ENCODE measurements around the gene ABCA5. TPM values are rescaled to one million over a fixed set of nuclear protein-coding genes. Genes with fewer than 3 reads are reported as not detected.

Gene ABCA5
- total RNA-seq, 1 experiment from 2014 or later = 13.3 TPM

GRCh38 chr17:69239611-69240600 lies 87.0 kb downstream of the ABCA5 start:
- DNase-seq (ENCODE audit: low read depth, low spot score) (no peak), ATAC-seq (no peak)
- no peaks in the 10 kb centered on the region for H3K9me3 ChIP-seq (ENCODE audit: control insufficient read depth, insufficient read depth, low read depth, low read length)
- no peak overlapping the region for H3K4me3 ChIP-seq (ENCODE audit: low read depth in 2 of 2, low read length in 2 of 2)
- ChIA-PET CTCF (no interaction called here), POLR2A (no interaction called here)
- H3K36me3 ChIP-seq (ENCODE audit: control insufficient read depth, insufficient read depth, low read length) = no peaks in the 10 kb centered on the region
- in situ Hi-C loops (cut with HindIII; ENCODE audit: low pct_unique_long_range_greater_than_20kb, low sequenced_read_pairs) = no loop called here
- no peak overlapping the region for H3K27ac ChIP-seq (ENCODE audit: low read length)
- BruUV-seq (replicated peaks) = no TSS peak
- intact Hi-C loops (cut with micrococcal nuclease; ENCODE audit: unreplicated experiment) = loop anchor here (10.0 kb wide), 1 partner anchor 265 kb away; no protein-coding TSS in a partner anchor
- H3K4me1 ChIP-seq (ENCODE audit: control insufficient read depth, insufficient read depth, low read length) = no peaks in the 10 kb centered on the region
- TF ChIP-seq CTCF (IDR thresholded peaks at IDR 0.05) (no peak), SIN3A (IDR thresholded peaks at IDR 0.05; ENCODE audit: borderline replicate concordance, insufficient read depth, low read depth, low read length) (no peak), POLR2AphosphoS5 (IDR thresholded peaks at IDR 0.05; ENCODE audit: low read depth, low read length) (no peak), TCF7L2 (IDR thresholded peaks at IDR 0.05; ENCODE audit: low read depth, low read length) (no peak)
- TF ChIP-seq, protein P1, sequence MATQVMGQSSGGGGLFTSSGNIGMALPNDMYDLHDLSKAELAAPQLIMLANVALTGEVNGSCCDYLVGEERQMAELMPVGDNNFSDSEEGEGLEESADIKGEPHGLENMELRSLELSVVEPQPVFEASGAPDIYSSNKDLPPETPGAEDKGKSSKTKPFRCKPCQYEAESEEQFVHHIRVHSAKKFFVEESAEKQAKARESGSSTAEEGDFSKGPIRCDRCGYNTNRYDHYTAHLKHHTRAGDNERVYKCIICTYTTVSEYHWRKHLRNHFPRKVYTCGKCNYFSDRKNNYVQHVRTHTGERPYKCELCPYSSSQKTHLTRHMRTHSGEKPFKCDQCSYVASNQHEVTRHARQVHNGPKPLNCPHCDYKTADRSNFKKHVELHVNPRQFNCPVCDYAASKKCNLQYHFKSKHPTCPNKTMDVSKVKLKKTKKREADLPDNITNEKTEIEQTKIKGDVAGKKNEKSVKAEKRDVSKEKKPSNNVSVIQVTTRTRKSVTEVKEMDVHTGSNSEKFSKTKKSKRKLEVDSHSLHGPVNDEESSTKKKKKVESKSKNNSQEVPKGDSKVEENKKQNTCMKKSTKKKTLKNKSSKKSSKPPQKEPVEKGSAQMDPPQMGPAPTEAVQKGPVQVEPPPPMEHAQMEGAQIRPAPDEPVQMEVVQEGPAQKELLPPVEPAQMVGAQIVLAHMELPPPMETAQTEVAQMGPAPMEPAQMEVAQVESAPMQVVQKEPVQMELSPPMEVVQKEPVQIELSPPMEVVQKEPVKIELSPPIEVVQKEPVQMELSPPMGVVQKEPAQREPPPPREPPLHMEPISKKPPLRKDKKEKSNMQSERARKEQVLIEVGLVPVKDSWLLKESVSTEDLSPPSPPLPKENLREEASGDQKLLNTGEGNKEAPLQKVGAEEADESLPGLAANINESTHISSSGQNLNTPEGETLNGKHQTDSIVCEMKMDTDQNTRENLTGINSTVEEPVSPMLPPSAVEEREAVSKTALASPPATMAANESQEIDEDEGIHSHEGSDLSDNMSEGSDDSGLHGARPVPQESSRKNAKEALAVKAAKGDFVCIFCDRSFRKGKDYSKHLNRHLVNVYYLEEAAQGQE (IDR thresholded peaks at IDR 0.05; ENCODE audit: insufficient read depth in 1 of 2, low read depth in 2 of 2, low read length in 1 of 2) = no peak
- H3K27me3 ChIP-seq (ENCODE audit: control insufficient read depth, insufficient read depth, low read length) = no peaks in the 10 kb centered on the region

DNA sequence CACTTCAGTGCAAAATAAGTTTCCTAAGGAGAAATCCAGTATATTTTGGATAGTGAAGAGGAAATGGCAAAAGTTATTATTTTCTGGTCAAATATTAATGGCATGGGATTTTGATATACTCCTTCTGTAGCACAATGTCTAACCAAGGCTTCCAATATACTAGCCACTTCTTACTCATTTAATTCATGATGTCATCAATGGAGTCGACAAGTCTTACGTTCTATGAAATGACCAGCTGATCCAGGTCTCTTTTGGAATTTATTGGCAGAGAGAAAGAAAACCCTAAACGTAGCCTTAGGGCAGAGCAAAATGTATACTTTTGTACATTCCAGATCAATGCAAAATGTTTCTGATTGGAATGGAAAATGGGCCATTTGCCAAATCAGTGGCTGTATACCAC lies 90.0 kb downstream of the ABCA5 start:
- intact Hi-C loops (cut with micrococcal nuclease; ENCODE audit: unreplicated experiment) = loop anchor here (10.0 kb wide), 1 partner anchor 262 kb away; no protein-coding TSS in a partner anchor
- H3K27ac ChIP-seq (ENCODE audit: low read length) = no peak overlapping the region
- ATAC-seq (no peak), DNase-seq (ENCODE audit: low read depth, low spot score) (no peak)
- no peaks in the 10 kb centered on the region for H3K27me3 ChIP-seq (ENCODE audit: control insufficient read depth, insufficient read depth, low read length)
- BruUV-seq (replicated peaks) = no TSS peak
- no peak for TF ChIP-seq POLR2AphosphoS5 (IDR thresholded peaks at IDR 0.05; ENCODE audit: low read depth, low read length)
- TF ChIP-seq CTCF (IDR thresholded peaks at IDR 0.05) = no peak
- TF ChIP-seq TCF7L2 (IDR thresholded peaks at IDR 0.05; ENCODE audit: low read depth, low read length) = no peak
- CTCF ChIA-PET = interaction anchor here (0.9 kb wide), 1 partner anchor 463 kb away, joined by 3 read pairs; no protein-coding TSS in a partner anchor
- POLR2A ChIA-PET = no interaction called here
- in situ Hi-C loops (cut with HindIII; ENCODE audit: low pct_unique_long_range_greater_than_20kb, low sequenced_read_pairs) = no loop called here
- no peaks in the 10 kb centered on the region for H3K36me3 ChIP-seq (ENCODE audit: control insufficient read depth, insufficient read depth, low read length)
- no peaks in the 10 kb centered on the region; the same call in 1 of the 2 replicates for H3K9me3 ChIP-seq (ENCODE audit: control insufficient read depth, insufficient read depth, low read depth, low read length)
- H3K4me3 ChIP-seq (ENCODE audit: low read depth in 2 of 2, low read length in 2 of 2) = no peak overlapping the region
- no peaks in the 10 kb centered on the region for H3K4me1 ChIP-seq (ENCODE audit: control insufficient read depth, insufficient read depth, low read length)
